ENCODE measurements around the gene TAF4.

Gene TAF4

GRCh38 chr20:62022575-62023139 lies 43.0 kb downstream of the TAF4 start:
- Histone ChIP-seq H3K9me2 (replicated peaks; ENCODE audit: insufficient read depth, low read length) (no peaks in the 10 kb centered on the region), H3K9me3 (ENCODE audit: insufficient read depth, low read length) (no peaks in the 10 kb centered on the region), H3F3A (ENCODE audit: insufficient read depth) (no peaks in the 10 kb centered on the region), H3K27ac (ENCODE audit: low read depth, low read length) (no peak overlapping the region), H3K4me3 (ENCODE audit: insufficient read depth, low read length, poor library complexity, severe bottlenecking) (no peak overlapping the region), H3K27me3 (ENCODE audit: low read length) (no peaks in the 10 kb centered on the region), H3K36me3 (ENCODE audit: low read length) (no peaks in the 10 kb centered on the region), H3K4me2 (ENCODE audit: low read depth, low read length, poor library complexity, severe bottlenecking) (no peak overlapping the region), H4K20me1 (ENCODE audit: low read depth, low read length) (no peaks in the 10 kb centered on the region), H3K79me2 (ENCODE audit: insufficient read depth, low read length) (peaks cover 74% of the 10 kb centered on the region), H2AFZ (ENCODE audit: low read depth, low read length, severe bottlenecking) (no peak overlapping the region), H3K9ac (ENCODE audit: low read length) (no peak overlapping the region)
- TF ChIP-seq CTCF (IDR thresholded peaks at IDR 0.05; ENCODE audit: insufficient read depth, low read length, poor library complexity, severe bottlenecking) (no peak), EZH2phosphoT487 (conservative IDR thresholded peaks at IDR 0.05; ENCODE audit: low read length) (no peak)

- Histone ChIP-seq H3K27ac (ENCODE audit: low read depth, low read length) (no peak overlapping the region), H3K27me3 (ENCODE audit: low read length) (no peaks in the 10 kb centered on the region), H4K20me1 (ENCODE audit: low read depth, low read length) (no peaks in the 10 kb centered on the region), H3F3A (ENCODE audit: insufficient read depth) (no peaks in the 10 kb centered on the region), H3K36me3 (ENCODE audit: low read length) (no peaks in the 10 kb centered on the region), H3K9me3 (ENCODE audit: insufficient read depth, low read length) (no peaks in the 10 kb centered on the region), H2AFZ (ENCODE audit: low read depth, low read length, severe bottlenecking) (no peak overlapping the region), H3K79me2 (ENCODE audit: insufficient read depth, low read length) (peaks cover 73% of the 10 kb centered on the region), H3K4me3 (ENCODE audit: insufficient read depth, low read length, poor library complexity, severe bottlenecking) (no peak overlapping the region), H3K9ac (ENCODE audit: low read length) (no peak overlapping the region), H3K4me2 (ENCODE audit: low read depth, low read length, poor library complexity, severe bottlenecking) (no peak overlapping the region), H3K9me2 (replicated peaks; ENCODE audit: insufficient read depth, low read length) (no peaks in the 10 kb centered on the region)
- TF ChIP-seq EZH2phosphoT487 (conservative IDR thresholded peaks at IDR 0.05; ENCODE audit: low read length) = no peak
- no peak for TF ChIP-seq CTCF (IDR thresholded peaks at IDR 0.05; ENCODE audit: insufficient read depth, low read length, poor library complexity, severe bottlenecking)
Measured at GRCh38 chr20:62021793-62022385, 43.8 kb downstream of the TAF4 start.

- peaks cover 74% of the 10 kb centered on the region for H3K79me2 ChIP-seq (ENCODE audit: insufficient read depth, low read length)
- no peaks in the 10 kb centered on the region for H3K9me2 ChIP-seq (replicated peaks; ENCODE audit: insufficient read depth, low read length)
- H2AFZ ChIP-seq (ENCODE audit: low read depth, low read length, severe bottlenecking) = no peak overlapping the region
- H3K9me3 ChIP-seq (ENCODE audit: insufficient read depth, low read length) = no peaks in the 10 kb centered on the region
- H3K36me3 ChIP-seq (ENCODE audit: low read length) = no peaks in the 10 kb centered on the region
- no peak overlapping the region for H3K9ac ChIP-seq (ENCODE audit: low read length)
- no peak overlapping the region for H3K27ac ChIP-seq (ENCODE audit: low read depth, low read length)
- H3K27me3 ChIP-seq (ENCODE audit: low read length) = no peaks in the 10 kb centered on the region
- H3F3A ChIP-seq (ENCODE audit: insufficient read depth) = no peaks in the 10 kb centered on the region
- no peak overlapping the region for H3K4me2 ChIP-seq (ENCODE audit: low read depth, low read length, poor library complexity, severe bottlenecking)
- no peak for TF ChIP-seq EZH2phosphoT487 (conservative IDR thresholded peaks at IDR 0.05; ENCODE audit: low read length)
- no peak overlapping the region for H3K4me3 ChIP-seq (ENCODE audit: insufficient read depth, low read length, poor library complexity, severe bottlenecking)
- no peaks in the 10 kb centered on the region for H4K20me1 ChIP-seq (ENCODE audit: low read depth, low read length)
Measured at GRCh38 chr20:62020935-62021701, 44.6 kb downstream of the TAF4 start.
